Measurements from ENCODE around the gene TIGD3. TPM values are rescaled to one million over a fixed set of nuclear protein-coding genes. Genes with fewer than 3 reads are reported as not detected.
A peak's percentile ranks its signal among the peaks of the same experiment; 100 is the strongest.

Gene TIGD3
- total and polyA plus RNA-seq, 9 of the 15 experiments (the other 6 are each of a cell fraction or from before 2014, with no cell fraction given), result 0.06 to 1.3 (median 0.56) TPM

DNA sequence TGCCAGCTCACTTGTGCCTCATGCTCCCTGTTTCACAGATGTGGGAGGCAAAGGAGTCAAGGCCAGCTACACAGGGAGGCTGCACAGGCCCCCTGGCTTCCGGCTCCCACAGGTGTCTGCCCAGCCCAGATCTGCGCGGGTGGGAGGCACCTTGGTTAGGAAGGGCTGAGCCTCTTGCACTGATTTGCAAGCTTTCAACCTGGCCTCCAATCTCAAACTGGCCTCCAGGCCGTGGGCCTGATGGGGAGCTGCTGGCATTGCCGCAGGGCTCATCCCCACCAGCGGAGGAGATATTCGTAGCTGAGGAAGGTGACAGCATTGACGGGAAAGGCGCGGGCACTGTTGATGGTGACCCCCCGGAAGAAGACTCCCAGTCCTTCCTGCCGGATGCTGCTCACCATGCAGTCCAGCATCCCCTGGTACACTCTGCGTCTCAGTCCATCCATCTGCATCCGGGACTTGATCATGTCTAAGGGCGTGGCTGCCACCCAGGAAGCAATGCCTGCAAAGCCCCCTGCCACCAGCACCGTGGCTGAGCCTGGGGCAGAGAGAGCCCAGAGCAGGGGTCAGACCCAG lies 21.7 kb downstream of the TIGD3 start:
- BruUV-seq (replicated peaks), result no TSS peak
- intact Hi-C loops (cut with micrococcal nuclease) (no loop called here), in situ Hi-C loops (cut with MboI) (no loop called here)
- 53% methylated on average over 16 of the region's 16 CpGs for WGBS (ENCODE audit: insufficient coverage, low coverage, missing lambda C conversion rate)
- Histone ChIP-seq H4K20me1 (replicated peaks; ENCODE audit: control insufficient read depth, insufficient read depth, low read length) (no peaks in the 10 kb centered on the region; the same call in 1 of the 2 replicates), H3K9ac (ENCODE audit: insufficient read depth in 1 of 2, low read depth in 2 of 2, low read length in 2 of 2) (0 out of 4 replicates have a peak overlapping the region, but pooled peaks of 1 of the 2 experiments have one; percentile 11), H3K9me1 (ENCODE audit: control insufficient read depth, insufficient read depth, low read length) (no peaks in the 10 kb centered on the region), H3K9me3 (replicated peaks; ENCODE audit: control insufficient read depth, insufficient read depth, low read depth, low read length) (no peaks in the 10 kb centered on the region), H3K27me3 (ENCODE audit: control insufficient read depth in 2 of 2, insufficient read depth in 2 of 2, low read length in 2 of 2) (no peaks in the 10 kb centered on the region), H3K27ac (ENCODE audit: extremely low read depth, low read depth, low read length) (no peak overlapping the region), H3K4me2 (ENCODE audit: insufficient read depth, low read length) (no peak overlapping the region), H3K79me2 (ENCODE audit: control insufficient read depth, insufficient read depth, low read length) (no peaks in the 10 kb centered on the region), H3K4me3 (no peak overlapping the region), H3K36me3 (ENCODE audit: control insufficient read depth, insufficient read depth, low read length) (no peaks in the 10 kb centered on the region), H2AFZ (ENCODE audit: low read depth, low read length) (no peak overlapping the region), H3K4me1 (replicated peaks in 1 of 2; ENCODE audit: control insufficient read depth in 2 of 2, insufficient read depth in 2 of 2, low read length in 2 of 2) (peaks cover 8 to 49% of the 10 kb centered on the region in 2 experiments; a peak in 4 of 5 replicates)
- FAIRE-seq, result no peak
- CTCF ChIA-PET (ENCODE audit: low intra/inter-chr PET ratio), result no interaction called here
- TF ChIP-seq POLR2G (IDR thresholded peaks at IDR 0.05; ENCODE audit: low read depth, low read length) (0 out of 2 replicates have a peak, but pooled peaks have one; percentile 1), IFI16 (CRISPR knock-in tag; IDR thresholded peaks at IDR 0.05) (no peak)
- DNase-seq (ENCODE audit: extremely low read depth in 1 of 4, low spot score in 3 of 4), result no peak
- POLR2A ChIA-PET, result interaction anchor here (0.6 to 10.7 kb wide), 6 partner anchors 12 to 681 kb away, joined by 3 to 152 read pairs (median 4); partner anchors contain the start of genes MALAT1 and NEAT1
- ATAC-seq, result no peak

DNA sequence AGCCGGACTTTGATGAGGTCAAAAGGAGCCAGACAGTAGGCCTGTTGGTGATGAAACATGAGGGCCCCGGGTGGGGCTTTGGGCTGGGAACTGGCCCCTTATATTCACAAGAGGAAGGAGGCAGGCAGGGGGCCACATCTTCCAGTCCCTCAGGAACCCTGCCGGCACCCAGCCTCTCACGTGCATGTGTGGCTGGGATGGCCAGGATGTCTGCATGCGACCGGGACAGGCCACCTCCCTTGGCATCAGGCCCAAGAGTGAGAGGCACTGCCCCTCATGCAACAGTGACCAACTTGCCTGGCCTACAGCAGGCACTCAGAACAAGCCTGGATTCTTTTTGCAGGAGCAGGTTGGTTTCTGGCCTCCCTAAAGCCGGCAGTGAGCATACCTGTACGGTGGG lies 22.5 kb downstream of the TIGD3 start:
- peaks cover 6 to 56% of the 10 kb centered on the region in 2 experiments; a peak in 3 of 5 replicates for H3K4me1 ChIP-seq (replicated peaks in 1 of 2; ENCODE audit: control insufficient read depth in 2 of 2, insufficient read depth in 2 of 2, low read length in 2 of 2)
- H3K27me3 ChIP-seq (ENCODE audit: control insufficient read depth in 2 of 2, insufficient read depth in 2 of 2, low read length in 2 of 2), result no peaks in the 10 kb centered on the region
- ChIA-PET CTCF (ENCODE audit: low intra/inter-chr PET ratio) (no interaction called here), POLR2A (interaction anchor here (16.2 kb wide), 1 partner anchor 46 kb away, joined by 250 read pairs; the partner anchor contains the start of gene NEAT1)
- H3K9me1 ChIP-seq (ENCODE audit: control insufficient read depth, insufficient read depth, low read length), result no peaks in the 10 kb centered on the region
- in situ Hi-C loops (cut with MboI), result no loop called here
- H3K27ac ChIP-seq (ENCODE audit: extremely low read depth, low read depth, low read length), result no peak overlapping the region
- 33% methylated on average over 7 of the region's 8 CpGs for WGBS (ENCODE audit: insufficient coverage, low coverage, missing lambda C conversion rate)
- no peak for FAIRE-seq
- TF ChIP-seq ZNF3 (CRISPR knock-in tag; IDR thresholded peaks at IDR 0.05) (no peak), HMGN3 (IDR thresholded peaks at IDR 0.05; ENCODE audit: borderline replicate concordance, extremely low read depth, insufficient read length, low read depth, low read length) (no peak), POLR2G (IDR thresholded peaks at IDR 0.05; ENCODE audit: low read depth, low read length) (0 out of 2 replicates have a peak, but pooled peaks have one; percentile 5), MEF2A (IDR thresholded peaks at IDR 0.05; ENCODE audit: control insufficient read depth, low read depth, low read length) (no peak), DMBX1 (CRISPR knock-in tag; IDR thresholded peaks at IDR 0.05; ENCODE audit: borderline replicate concordance) (no peak)
- no TSS peak for BruUV-seq (replicated peaks)
- no peak for ATAC-seq
- intact Hi-C loops (cut with micrococcal nuclease), result no loop called here
- H3K9me3 ChIP-seq (replicated peaks; ENCODE audit: control insufficient read depth, insufficient read depth, low read depth, low read length), result no peaks in the 10 kb centered on the region
- H3K36me3 ChIP-seq (ENCODE audit: control insufficient read depth, insufficient read depth, low read length), result no peaks in the 10 kb centered on the region
- no peak overlapping the region for H3K4me2 ChIP-seq (ENCODE audit: insufficient read depth, low read length)
- DNase-seq (ENCODE audit: extremely low read depth in 1 of 4, low spot score in 3 of 4), result no peak
- no peaks in the 10 kb centered on the region for H3K79me2 ChIP-seq (ENCODE audit: control insufficient read depth, insufficient read depth, low read length)
- no peak overlapping the region for H3K4me3 ChIP-seq
- H4K20me1 ChIP-seq (replicated peaks; ENCODE audit: control insufficient read depth, insufficient read depth, low read length), result no peaks in the 10 kb centered on the region; the same call in 1 of the 2 replicates
- no peak overlapping the region for H2AFZ ChIP-seq (ENCODE audit: low read depth, low read length)
- 0 out of 4 replicates have a peak overlapping the region, but pooled peaks of 1 of the 2 experiments have one; percentile 11 for H3K9ac ChIP-seq (ENCODE audit: insufficient read depth in 1 of 2, low read depth in 2 of 2, low read length in 2 of 2)
